Hepatocyte (in vitro differentiated cells): Measurements from ENCODE around the gene PHB1. TPM values are rescaled to one million over a fixed set of nuclear protein-coding genes. Genes with fewer than 3 reads are reported as not detected.

Source experiments
- DNase-seq: peaks from one replicate; pipeline ENCODE4 v3.0.0-alpha.2; 2016; ENCODE audit warnings: low spot score
- H2AFZ ChIP-seq: fragments of 200-600 bp; sonication (generic); 2 replicates; pipeline ENCODE4 v1.6.0; 2016; ENCODE audit warnings: antibody characterized with exemption, mild to moderate bottlenecking
- H3K27ac ChIP-seq: fragments of 200-600 bp; sonication (generic); 2 replicates; pipeline ENCODE4 v1.5.1; 2016; ENCODE audit warnings: mild to moderate bottlenecking
- H3K27me3 ChIP-seq: fragments of 200-600 bp; sonication (generic); 2 replicates; pipeline ENCODE4 v1.6.1; 2016
- H3K36me3 ChIP-seq: fragments of 200-600 bp; sonication (generic); replicated peaks from 2 replicates; pipeline ENCODE4 v1.5.1; 2016; ENCODE audit warnings: low read depth; ENCODE audit not compliant: insufficient read depth
- H3K4me1 ChIP-seq: fragments of 200-600 bp; sonication (generic); 2 replicates; pipeline ENCODE4 v1.5.1; 2016; ENCODE audit warnings: mild to moderate bottlenecking, moderate library complexity; ENCODE audit not compliant: insufficient read depth
- H3K4me2 ChIP-seq: fragments of 200-600 bp; sonication (generic); 2 replicates; pipeline ENCODE4 v1.6.0; 2016
- H3K4me3 ChIP-seq: fragments of 200-600 bp; sonication (generic); 2 replicates; pipeline ENCODE4 v1.5.1; 2016; ENCODE audit warnings: mild to moderate bottlenecking
- H3K79me2 ChIP-seq: fragments of 200-600 bp; sonication (generic); 2 replicates; pipeline ENCODE4 v1.6.0; 2017; ENCODE audit warnings: mild to moderate bottlenecking
- H3K9me2 ChIP-seq: fragments of 200-600 bp; sonication (generic); replicated peaks from 2 replicates; pipeline ENCODE4 v1.6.0; 2017; ENCODE audit warnings: mild to moderate bottlenecking; ENCODE audit not compliant: insufficient read depth
- H3K9me3 ChIP-seq: fragments of 200-600 bp; sonication (generic); 2 replicates; pipeline ENCODE4 v1.5.1; 2016; ENCODE audit warnings: low read depth, mild to moderate bottlenecking
- H4K20me1 ChIP-seq: fragments of 200-600 bp; sonication (generic); 2 replicates; pipeline ENCODE4 v1.6.0; 2016; ENCODE audit warnings: mild to moderate bottlenecking; ENCODE audit not compliant: insufficient read depth, poor library complexity, severe bottlenecking
- CTCF ChIP-seq: fragments of 200-600 bp; sonication (generic); IDR thresholded peaks from 2 replicates; pipeline ENCODE4 v1.5.1; 2016; ENCODE audit warnings: antibody characterized with exemption, mild to moderate bottlenecking; ENCODE audit not compliant: poor library complexity
- EZH2 ChIP-seq: fragments of 200-600 bp; sonication (generic); IDR thresholded peaks from 2 replicates; pipeline ENCODE4 v1.6.1; 2016; ENCODE audit warnings: antibody characterized with exemption, mild to moderate bottlenecking, borderline replicate concordance
- EZH2phosphoT487 ChIP-seq: fragments of 200-600 bp; sonication (generic); IDR thresholded peaks from one replicate; pipeline ENCODE4 v1.6.1; 2018; ENCODE audit warnings: antibody characterized with exemption, mild to moderate bottlenecking, low read depth, moderate library complexity; ENCODE audit not compliant: unreplicated experiment, severe bottlenecking
- WGBS: methylation state at CpG from one replicate; pipeline ENCODE4 v1.1.6; 2016; ENCODE audit warnings: low lambda C conversion rate; ENCODE audit errors: missing lambda C conversion rate; 5-methylcytosine and 5-hydroxymethylcytosine counted together
- polyA plus RNA-seq: library from polyadenylated mRNA; unstranded; fragments of >200 nt; fragmentation: Nextera tagmentation; extraction: Ambion mirVana; gene quantifications from 2 replicates; pipeline ENCODE4 v1.2.1, GENCODE V29; 2016
- total RNA-seq: library from RNA; depleted of rRNA; stranded (reverse); fragments of >200 nt; gene quantifications from 2 replicates; pipeline ENCODE4 v1.2.3, GENCODE V29; 2014

PHB1 gene
- total and polyA plus RNA-seq, 2 experiments from 2014 or later = 114 to 171 TPM

- Histone ChIP-seq H4K20me1 (no peaks in the 10 kb centered on the region), H3K27me3 (no peaks in the 10 kb centered on the region), H2AFZ (no peak overlapping the region), H3K9me3 (no peaks in the 10 kb centered on the region), H3K4me1 (no peaks in the 10 kb centered on the region), H3K79me2 (no peaks in the 10 kb centered on the region), H3K4me3 (no peak overlapping the region), H3K9me2 (no peaks in the 10 kb centered on the region), H3K27ac (no peak overlapping the region), H3K4me2 (no peak overlapping the region), H3K36me3 (no peaks in the 10 kb centered on the region)
- no peak for DNase-seq
- no peak for TF ChIP-seq EZH2phosphoT487
- no peak for TF ChIP-seq EZH2
- no peak for TF ChIP-seq CTCF
- WGBS = 66% methylated on average over 4 of the region's 4 CpGs
Observed at GRCh38 chr17:49384951-49385350, 29.7 kb downstream of the PHB1 start.

- Histone ChIP-seq H3K27me3 (no peaks in the 10 kb centered on the region), H3K79me2 (no peaks in the 10 kb centered on the region), H3K4me3 (no peak overlapping the region), H3K4me2 (no peak overlapping the region), H4K20me1 (no peaks in the 10 kb centered on the region), H3K9me3 (no peaks in the 10 kb centered on the region), H2AFZ (no peak overlapping the region), H3K36me3 (no peaks in the 10 kb centered on the region), H3K27ac (no peak overlapping the region), H3K4me1 (no peaks in the 10 kb centered on the region), H3K9me2 (no peaks in the 10 kb centered on the region)
- TF ChIP-seq EZH2phosphoT487 = no peak
- TF ChIP-seq CTCF = no peak
- TF ChIP-seq EZH2 = no peak
- DNase-seq = no peak
- WGBS = 84% methylated on average over 10 of the region's 10 CpGs
Observed at GRCh38 chr17:49383060-49383459, 31.6 kb downstream of the PHB1 start.

GRCh38 chr17:49382556-49382955 lies 32.1 kb downstream of the PHB1 start:
- 74% methylated on average over 7 of the region's 7 CpGs for WGBS
- DNase-seq = no peak

More at GRCh38 chr17:49382556-49382955, 32.1 kb downstream of the PHB1 start:
- H3K4me1 ChIP-seq = no peaks in the 10 kb centered on the region
- no peak overlapping the region for H3K4me2 ChIP-seq
- H4K20me1 ChIP-seq = no peaks in the 10 kb centered on the region
- H2AFZ ChIP-seq = no peak overlapping the region
- no peak overlapping the region for H3K27ac ChIP-seq
- H3K4me3 ChIP-seq = no peak overlapping the region
- no peaks in the 10 kb centered on the region for H3K27me3 ChIP-seq
- no peaks in the 10 kb centered on the region for H3K79me2 ChIP-seq
- no peaks in the 10 kb centered on the region for H3K9me2 ChIP-seq
- no peaks in the 10 kb centered on the region for H3K36me3 ChIP-seq
- H3K9me3 ChIP-seq = no peaks in the 10 kb centered on the region
- no peak for TF ChIP-seq EZH2
- no peak for TF ChIP-seq EZH2phosphoT487
- TF ChIP-seq CTCF = no peak
